MCF 10A (cell line): ENCODE data around the gene RALY. TPM values are rescaled to one million over a fixed set of nuclear protein-coding genes. Genes with fewer than 3 reads are reported as not detected.

Experiments
- BruUV-seq: library from RNA; stranded (reverse); fragments of 400-500 nt; replicated peaks from 2 replicates; lab custom pipeline; 2021; lab: Mats Ljungman, UMichigan
- CTCF ChIA-PET: fragments of 300-600 bp; sonication (Branson Sonifier 250); formaldehyde crosslinking; extraction: SDS; loops from one replicate; lab custom pipeline; 2021; ENCODE audit warnings: antibody characterized with exemption, inconsistent platforms; lab: Yijun Ruan, JAX
- POLR2A ChIA-PET: fragments of 300-600, 350-650 bp; sonication (Branson Sonifier 250); formaldehyde crosslinking; extraction: SDS; loops from one replicate; lab custom pipeline; 2020; ENCODE audit warnings: antibody characterized with exemption, inconsistent platforms; lab: Yijun Ruan, JAX
- DNase-seq: peaks from one replicate; pipeline ENCODE4 v3.0.0-alpha.2; 2018; ENCODE audit not compliant: unreplicated experiment
- H3K27ac Mint-ChIP-seq: one replicate; pipeline ENCODE4 v1.8.0; 2022; ENCODE audit warnings: mild to moderate bottlenecking, low read depth, mixed read lengths; ENCODE audit not compliant: unreplicated experiment
- H3K27me3 Mint-ChIP-seq: one replicate; pipeline ENCODE4 v1.8.0; 2022; ENCODE audit warnings: mixed read lengths; ENCODE audit not compliant: insufficient read depth, unreplicated experiment
- H3K36me3 Mint-ChIP-seq: one replicate; pipeline ENCODE4 v1.8.0; 2022; ENCODE audit warnings: mild to moderate bottlenecking, moderate library complexity, mixed read lengths; ENCODE audit not compliant: insufficient read depth, unreplicated experiment
- H3K4me1 Mint-ChIP-seq: one replicate; pipeline ENCODE4 v1.8.0; 2022; ENCODE audit warnings: mixed read lengths; ENCODE audit not compliant: insufficient read depth, unreplicated experiment
- H3K4me3 Mint-ChIP-seq: one replicate; pipeline ENCODE4 v1.8.0; 2022; ENCODE audit warnings: mild to moderate bottlenecking, moderate library complexity, mixed read lengths; ENCODE audit not compliant: unreplicated experiment
- H3K9me3 Mint-ChIP-seq: one replicate; pipeline ENCODE4 v1.8.0; 2022; ENCODE audit warnings: mixed read lengths; ENCODE audit not compliant: unreplicated experiment
- intact Hi-C: fragments of 100-400 bp; cut with micrococcal nuclease; formaldehyde crosslinking; loops from 2 replicates; pipeline ENCODE4 v1.14.1; 2022
- total RNA-seq: library from RNA; stranded (reverse); gene quantifications from 2 replicates; pipeline ENCODE4 v1.2.3, GENCODE V29; 2022
- TF ChIP-seq, protein P1 (sequence below): fragments of 200-600 bp; IDR thresholded peaks from one replicate; pipeline ENCODE4 v1.8.0; 2022; ENCODE audit warnings: antibody characterized with exemption, mild to moderate bottlenecking; ENCODE audit not compliant: unreplicated experiment

Gene RALY
- total RNA-seq, 1 experiment from 2014 or later, result 120 TPM

DNA sequence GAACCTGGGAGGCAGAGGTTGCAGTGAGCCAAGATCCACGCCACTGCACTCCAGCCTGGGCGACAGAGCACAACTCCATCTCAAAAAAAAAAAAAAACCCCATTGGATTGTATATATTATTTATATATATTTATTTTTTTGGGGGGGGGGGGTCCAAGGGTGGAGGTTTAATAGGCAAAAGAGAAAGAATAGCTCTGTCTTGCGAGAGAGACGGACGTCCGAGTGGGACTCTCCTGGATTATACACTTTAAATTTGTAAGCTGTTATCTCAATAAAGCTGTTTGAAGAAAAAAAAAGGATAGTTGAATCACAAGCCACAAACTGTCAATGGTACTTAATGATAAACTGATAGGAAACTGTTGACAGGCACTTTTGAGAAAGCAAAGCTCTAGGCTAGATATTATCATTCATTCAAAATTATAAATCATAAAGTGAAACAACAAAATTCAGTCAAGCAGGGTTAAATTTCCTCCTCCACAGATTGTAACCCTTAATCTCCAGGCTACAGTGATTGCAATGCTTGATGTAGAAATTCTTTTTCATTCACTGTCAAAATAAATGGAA is 98.0 kb downstream of the RALY start:
- Mint-ChIP-seq H3K27ac (no peak overlapping the region), H3K4me1 (no peaks in the 10 kb centered on the region), H3K9me3 (no peaks in the 10 kb centered on the region), H3K4me3 (no peak overlapping the region), H3K36me3 (peaks cover 94% of the 10 kb centered on the region), H3K27me3 (no peaks in the 10 kb centered on the region)
- no TSS peak for BruUV-seq
- no peak for DNase-seq
- ChIA-PET POLR2A (interaction anchor here (0.9 to 7.9 kb wide), 5 partner anchors 9 to 99 kb away, joined by 3 to 47 read pairs (median 7); partner anchors contain the start of gene EIF2S2), CTCF (interaction anchor here (0.7 to 1.2 kb wide), 3 partner anchors 10 to 250 kb away, joined by 4 to 5 read pairs (median 4); no protein-coding TSS in a partner anchor)
- TF ChIP-seq, protein P1, sequence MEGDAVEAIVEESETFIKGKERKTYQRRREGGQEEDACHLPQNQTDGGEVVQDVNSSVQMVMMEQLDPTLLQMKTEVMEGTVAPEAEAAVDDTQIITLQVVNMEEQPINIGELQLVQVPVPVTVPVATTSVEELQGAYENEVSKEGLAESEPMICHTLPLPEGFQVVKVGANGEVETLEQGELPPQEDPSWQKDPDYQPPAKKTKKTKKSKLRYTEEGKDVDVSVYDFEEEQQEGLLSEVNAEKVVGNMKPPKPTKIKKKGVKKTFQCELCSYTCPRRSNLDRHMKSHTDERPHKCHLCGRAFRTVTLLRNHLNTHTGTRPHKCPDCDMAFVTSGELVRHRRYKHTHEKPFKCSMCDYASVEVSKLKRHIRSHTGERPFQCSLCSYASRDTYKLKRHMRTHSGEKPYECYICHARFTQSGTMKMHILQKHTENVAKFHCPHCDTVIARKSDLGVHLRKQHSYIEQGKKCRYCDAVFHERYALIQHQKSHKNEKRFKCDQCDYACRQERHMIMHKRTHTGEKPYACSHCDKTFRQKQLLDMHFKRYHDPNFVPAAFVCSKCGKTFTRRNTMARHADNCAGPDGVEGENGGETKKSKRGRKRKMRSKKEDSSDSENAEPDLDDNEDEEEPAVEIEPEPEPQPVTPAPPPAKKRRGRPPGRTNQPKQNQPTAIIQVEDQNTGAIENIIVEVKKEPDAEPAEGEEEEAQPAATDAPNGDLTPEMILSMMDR, result no peak
- intact Hi-C loops, result no loop called here

DNA sequence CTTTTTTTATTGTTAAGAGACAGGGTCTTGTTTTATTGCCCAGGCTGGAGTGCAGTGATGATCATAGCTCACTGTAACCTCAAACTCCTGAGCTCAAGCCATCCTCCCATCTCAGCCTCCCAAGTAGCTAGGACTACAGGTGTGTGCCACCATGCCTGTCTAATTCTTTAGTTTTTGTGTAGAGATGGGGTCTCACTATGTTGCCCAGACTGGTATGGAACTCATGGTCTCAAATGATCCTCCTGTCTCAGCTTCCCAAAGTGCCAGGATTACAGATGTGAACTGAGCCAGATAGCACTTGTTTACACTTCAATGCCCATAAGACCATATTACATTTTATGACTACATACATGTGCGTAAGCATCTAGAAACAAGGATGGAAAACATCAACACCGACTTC is 100.2 kb downstream of the RALY start:
- Mint-ChIP-seq H3K36me3 (peaks cover 94% of the 10 kb centered on the region), H3K4me3 (no peak overlapping the region), H3K4me1 (no peaks in the 10 kb centered on the region), H3K27me3 (no peaks in the 10 kb centered on the region), H3K9me3 (no peaks in the 10 kb centered on the region), H3K27ac (no peak overlapping the region)
- TF ChIP-seq, protein P1, result no peak
- no TSS peak for BruUV-seq
- CTCF ChIA-PET, result interaction anchor here (0.6 kb wide), 1 partner anchor 235 kb away, joined by 3 read pairs; no protein-coding TSS in a partner anchor
- POLR2A ChIA-PET, result interaction anchor here (0.6 to 7.9 kb wide), 6 partner anchors 9 to 1669 kb away, joined by 3 to 47 read pairs (median 4); partner anchors contain the start of gene EIF2S2
- no peak for DNase-seq
- intact Hi-C loops, result no loop called here

DNA sequence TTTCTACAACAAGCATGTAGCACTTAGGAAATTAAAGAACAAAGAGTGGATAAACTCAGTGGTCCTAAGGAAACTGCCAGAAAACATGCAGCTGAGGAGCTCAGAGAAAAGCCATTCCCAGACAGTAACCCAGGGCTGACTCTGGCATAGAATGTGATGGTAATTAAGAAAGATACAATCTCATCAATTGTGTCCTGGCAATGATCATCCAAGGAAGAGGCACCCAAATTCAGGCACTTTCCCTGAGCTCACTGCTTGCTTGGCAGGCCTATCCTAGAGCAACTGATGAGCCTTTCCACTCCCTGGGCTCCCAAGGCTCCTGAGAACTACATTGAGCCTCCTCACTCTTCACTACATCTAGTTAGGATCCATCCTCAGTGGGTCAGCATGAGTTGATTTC is 102.1 kb downstream of the RALY start:
- H3K27ac Mint-ChIP-seq, result no peak overlapping the region
- TF ChIP-seq, protein P1, result no peak
- no peaks in the 10 kb centered on the region for H3K4me1 Mint-ChIP-seq
- peaks cover 94% of the 10 kb centered on the region for H3K36me3 Mint-ChIP-seq
- intact Hi-C loops, result no loop called here
- DNase-seq, result no peak
- no peak overlapping the region for H3K4me3 Mint-ChIP-seq
- ChIA-PET POLR2A (interaction anchor here (2.0 to 7.9 kb wide), 2 partner anchors 8 to 17 kb away, joined by 15 to 47 read pairs; partner anchors contain the start of gene EIF2S2), CTCF (interaction anchor here (0.5 to 2.0 kb wide), 6 partner anchors 9 to 641 kb away, joined by 3 to 5 read pairs (median 3); no protein-coding TSS in a partner anchor)
- H3K9me3 Mint-ChIP-seq, result no peaks in the 10 kb centered on the region
- H3K27me3 Mint-ChIP-seq, result no peaks in the 10 kb centered on the region
- no TSS peak for BruUV-seq

DNA sequence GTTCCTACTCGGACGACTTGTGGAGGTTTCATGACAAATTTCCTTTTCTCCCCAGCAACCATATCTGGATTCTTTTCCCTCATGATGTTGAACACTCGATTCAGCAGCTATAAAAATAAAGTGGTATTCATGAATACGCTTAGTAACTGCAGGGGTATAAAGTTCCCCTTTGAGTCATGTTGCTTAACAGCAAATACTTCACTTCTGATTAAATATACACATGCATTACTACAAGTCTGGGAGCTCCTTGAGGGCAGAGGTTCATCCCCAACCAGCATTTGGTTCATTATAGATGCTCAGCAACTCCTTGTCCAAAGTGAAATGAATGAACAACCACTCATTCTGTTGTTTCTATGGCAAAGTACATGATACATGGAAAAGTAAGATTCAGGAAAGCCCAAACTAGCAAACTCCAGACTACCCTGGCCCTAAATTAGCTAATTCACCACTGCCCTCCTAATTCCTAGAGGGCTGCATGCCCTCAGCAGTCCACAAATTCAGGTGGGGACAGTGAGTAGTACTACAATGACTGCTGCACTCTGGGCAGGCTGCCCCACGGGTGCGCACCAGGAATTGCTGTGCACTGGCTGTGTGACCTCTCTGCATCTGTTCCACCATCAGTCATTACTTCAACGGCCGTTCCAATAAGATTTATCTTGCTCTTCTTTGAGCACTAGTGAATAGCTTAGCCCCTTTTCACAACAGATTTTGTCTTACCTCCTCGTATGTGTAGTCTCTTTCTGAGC is 103.2 kb downstream of the RALY start:
- no peaks in the 10 kb centered on the region for H3K4me1 Mint-ChIP-seq
- POLR2A ChIA-PET, result interaction anchor here (0.8 to 1.3 kb wide), 5 partner anchors 11 to 15 kb away, joined by 3 to 7 read pairs (median 3); partner anchors contain the start of gene EIF2S2
- DNase-seq, result no peak
- no TSS peak for BruUV-seq
- no peaks in the 10 kb centered on the region for H3K27me3 Mint-ChIP-seq
- H3K27ac Mint-ChIP-seq, result no peak overlapping the region
- intact Hi-C loops, result no loop called here
- H3K4me3 Mint-ChIP-seq, result no peak overlapping the region
- CTCF ChIA-PET, result interaction anchor here (0.6 to 2.0 kb wide), 6 partner anchors 26 to 1674 kb away, joined by 3 to 6 read pairs (median 4); no protein-coding TSS in a partner anchor
- peaks cover 94% of the 10 kb centered on the region for H3K36me3 Mint-ChIP-seq
- TF ChIP-seq, protein P1, result no peak
- no peaks in the 10 kb centered on the region for H3K9me3 Mint-ChIP-seq
